AG09319 (cell line): ENCODE results near the gene INSRR.

Experiments used
- DNase-seq: peaks from one replicate; pipeline ENCODE4 v3.0.0-alpha.2; 2010; ENCODE audit warnings: low read depth; ENCODE audit errors: extremely low read depth
- TF ChIP-seq, protein P1 (sequence below): IDR thresholded peaks from 2 replicates; pipeline ENCODE4 v1.5.1; 2011; ENCODE audit warnings: low read depth, mild to moderate bottlenecking, inconsistent platforms, low read length, moderate library complexity

The INSRR gene

DNA sequence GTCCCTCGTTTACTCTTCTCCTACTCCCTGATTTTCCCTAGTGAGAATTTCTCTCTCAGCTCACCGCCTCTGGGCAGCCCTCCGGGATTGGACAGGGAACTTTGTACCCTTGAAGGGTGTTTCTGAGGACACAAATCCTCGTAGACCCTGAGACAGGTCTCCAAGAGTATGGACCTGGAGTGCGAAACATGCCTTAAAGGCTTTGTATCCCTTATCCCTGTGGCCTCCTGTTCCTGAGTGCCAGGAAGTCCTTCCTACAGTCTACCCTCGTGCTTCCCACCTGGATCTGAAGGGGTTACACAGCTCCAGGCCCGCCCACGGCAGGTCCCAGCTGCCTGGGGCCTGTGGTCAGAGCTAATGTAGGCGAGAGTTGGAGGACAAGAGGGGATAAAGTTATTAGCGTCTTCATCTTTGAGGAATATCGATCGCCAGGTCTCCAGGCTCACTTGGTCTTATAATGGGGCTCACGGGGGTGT is 27.0 kb upstream of the INSRR start:
- DNase-seq: no peak
- TF ChIP-seq, protein P1, sequence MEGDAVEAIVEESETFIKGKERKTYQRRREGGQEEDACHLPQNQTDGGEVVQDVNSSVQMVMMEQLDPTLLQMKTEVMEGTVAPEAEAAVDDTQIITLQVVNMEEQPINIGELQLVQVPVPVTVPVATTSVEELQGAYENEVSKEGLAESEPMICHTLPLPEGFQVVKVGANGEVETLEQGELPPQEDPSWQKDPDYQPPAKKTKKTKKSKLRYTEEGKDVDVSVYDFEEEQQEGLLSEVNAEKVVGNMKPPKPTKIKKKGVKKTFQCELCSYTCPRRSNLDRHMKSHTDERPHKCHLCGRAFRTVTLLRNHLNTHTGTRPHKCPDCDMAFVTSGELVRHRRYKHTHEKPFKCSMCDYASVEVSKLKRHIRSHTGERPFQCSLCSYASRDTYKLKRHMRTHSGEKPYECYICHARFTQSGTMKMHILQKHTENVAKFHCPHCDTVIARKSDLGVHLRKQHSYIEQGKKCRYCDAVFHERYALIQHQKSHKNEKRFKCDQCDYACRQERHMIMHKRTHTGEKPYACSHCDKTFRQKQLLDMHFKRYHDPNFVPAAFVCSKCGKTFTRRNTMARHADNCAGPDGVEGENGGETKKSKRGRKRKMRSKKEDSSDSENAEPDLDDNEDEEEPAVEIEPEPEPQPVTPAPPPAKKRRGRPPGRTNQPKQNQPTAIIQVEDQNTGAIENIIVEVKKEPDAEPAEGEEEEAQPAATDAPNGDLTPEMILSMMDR: no peak

DNA sequence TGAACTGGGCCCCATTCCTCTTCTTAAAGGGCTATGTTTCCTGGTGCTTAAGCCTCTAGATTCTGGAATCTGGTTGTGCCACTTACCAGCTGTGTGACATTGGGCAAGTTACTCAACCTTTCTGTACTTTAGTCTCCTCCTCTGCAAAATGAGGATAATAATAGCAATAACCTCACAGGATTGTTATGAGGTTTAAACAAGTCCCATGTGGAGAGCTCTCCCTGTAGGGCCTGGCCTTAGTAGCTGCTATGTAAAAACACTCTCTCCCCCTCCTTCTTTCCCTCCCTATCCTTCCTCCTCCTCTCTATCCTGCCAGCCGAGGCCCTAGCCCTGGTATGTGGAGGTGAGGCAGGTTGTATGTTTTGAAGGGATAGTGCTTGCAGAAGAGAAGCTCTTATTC is 26.4 kb upstream of the INSRR start:
- DNase-seq: no peak
- TF ChIP-seq, protein P1: no peak

- DNase-seq: no peak
- TF ChIP-seq, protein P1: no peak
Measured at GRCh38 chr1:156884560-156885184, 25.8 kb upstream of the INSRR start.

GRCh38 chr1:156883919-156884318 is 25.0 kb upstream of the INSRR start:
- TF ChIP-seq, protein P1: no peak
- DNase-seq: no peak

DNA sequence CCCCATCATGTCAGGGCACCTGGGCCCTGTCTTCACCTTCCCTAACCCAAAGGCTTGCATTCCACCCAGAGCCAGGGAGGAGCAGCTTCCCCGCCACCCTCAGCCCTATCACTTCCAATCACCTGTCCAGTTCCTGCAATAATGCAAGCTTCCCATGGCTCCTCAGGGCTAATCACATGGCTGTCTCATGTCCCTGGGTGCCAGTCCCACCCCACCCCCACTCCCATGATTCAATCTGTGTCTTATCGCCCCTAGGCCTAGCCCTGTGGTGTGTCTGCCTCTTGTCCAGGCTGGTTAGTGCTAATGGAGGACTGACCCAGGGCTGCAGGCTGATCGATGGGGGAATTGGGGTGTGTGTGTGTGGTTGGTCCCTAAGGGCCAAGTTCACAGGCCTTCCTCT is 23.6 kb upstream of the INSRR start:
- TF ChIP-seq, protein P1: no peak
- no peak for DNase-seq

- TF ChIP-seq, protein P1: no peak
- DNase-seq: no peak
Measured at GRCh38 chr1:156881663-156882062, 22.7 kb upstream of the INSRR start.

DNA sequence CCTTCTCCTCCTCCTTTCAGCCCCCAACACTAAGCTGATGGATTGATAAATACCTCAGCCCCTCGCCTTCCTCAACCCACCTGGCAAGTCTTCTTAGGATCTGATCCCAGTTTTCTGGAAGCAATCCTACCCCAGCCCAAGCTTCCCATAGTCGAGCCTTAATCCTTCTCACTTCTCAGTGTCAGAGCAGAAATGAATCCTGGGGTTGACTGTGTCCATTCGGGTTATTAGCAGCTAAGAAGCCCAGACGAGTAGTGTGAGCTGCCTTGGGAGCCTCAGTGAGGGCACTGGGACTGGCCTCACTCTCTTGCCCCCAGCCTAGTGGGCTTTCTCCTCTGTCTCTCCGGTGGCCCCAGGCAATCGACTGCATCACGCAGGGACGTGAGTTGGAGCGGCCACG is 22.2 kb upstream of the INSRR start:
- TF ChIP-seq, protein P1: no peak
- DNase-seq: no peak
